K562 (cell line): ENCODE measurements around the gene RPP38.

ENCODE experiments used
- NCOR1 ChIP-seq: fragments of 450-650 bp; IDR thresholded peaks from 2 replicates; pipeline ENCODE4 v1.6.1; 2016; ENCODE audit warnings: mild to moderate bottlenecking, moderate library complexity
- RCOR1 ChIP-seq, 2 experiments: IDR thresholded peaks; 2 replicates each; pipeline ENCODE4 v1.6.1; 2012; ENCODE audit warnings: low read depth in 2 of 2, low read length in 2 of 2, borderline replicate concordance in 1 of 2, improper control_type of control experiment in 1 of 2
- TAF1 ChIP-seq: IDR thresholded peaks from 2 replicates; pipeline ENCODE4 v1.6.1; 2011; ENCODE audit warnings: mild to moderate bottlenecking, low read length, moderate library complexity; ENCODE audit not compliant: insufficient read depth, control insufficient read depth, severe bottlenecking; ENCODE audit errors: extremely low read depth
- TF ChIP-seq, protein P1 (sequence below), 3 experiments: IDR thresholded peaks in 2 of 3; conservative IDR thresholded peaks in 1 of 3; 2 replicates each; pipeline ENCODE4 v1.5.1; 2011 to 2012; ENCODE audit warnings: low read length in 3 of 3, mild to moderate bottlenecking in 3 of 3, control low read depth in 2 of 3, improper control_type of control experiment in 1 of 3, inconsistent platforms in 1 of 3, low read depth in 1 of 3, mixed read lengths in 1 of 3, moderate library complexity in 1 of 3; ENCODE audit not compliant: insufficient read depth in 2 of 3
- TF ChIP-seq, protein P2 (sequence below): sonication (generic); formaldehyde crosslinking; IDR thresholded peaks from 2 replicates; pipeline ENCODE4 v1.8.0; 2022; ENCODE audit warnings: missing genetic modification reagents, mild to moderate bottlenecking, moderate library complexity, borderline replicate concordance
- TF ChIP-seq, protein P3 (sequence below): fragments of 250-450 bp; sonication (Bioruptor Pico); IDR thresholded peaks from 2 replicates; pipeline ENCODE4 v1.4.0; 2020; ENCODE audit warnings: mild to moderate bottlenecking

DNA sequence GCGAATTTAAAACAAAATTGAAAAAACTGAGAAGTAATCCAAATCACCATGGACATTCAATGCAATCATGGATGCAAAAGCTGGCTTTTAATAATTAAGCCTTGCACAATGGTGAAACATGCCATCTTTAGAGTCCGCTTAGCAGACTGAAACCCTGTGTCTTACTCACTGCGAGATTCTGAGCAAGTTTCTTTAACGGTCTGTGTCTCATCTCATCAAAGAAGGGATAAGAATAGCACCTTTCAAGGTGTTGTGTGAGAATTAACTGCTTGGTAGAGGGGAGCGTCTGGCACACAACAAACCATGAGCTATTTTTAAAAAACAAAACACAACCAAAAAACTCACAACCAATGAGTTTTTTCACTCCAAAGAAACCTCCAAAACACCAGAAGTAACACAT lies 30.0 kb upstream of the RPP38 start:
- TF ChIP-seq, protein P1, sequence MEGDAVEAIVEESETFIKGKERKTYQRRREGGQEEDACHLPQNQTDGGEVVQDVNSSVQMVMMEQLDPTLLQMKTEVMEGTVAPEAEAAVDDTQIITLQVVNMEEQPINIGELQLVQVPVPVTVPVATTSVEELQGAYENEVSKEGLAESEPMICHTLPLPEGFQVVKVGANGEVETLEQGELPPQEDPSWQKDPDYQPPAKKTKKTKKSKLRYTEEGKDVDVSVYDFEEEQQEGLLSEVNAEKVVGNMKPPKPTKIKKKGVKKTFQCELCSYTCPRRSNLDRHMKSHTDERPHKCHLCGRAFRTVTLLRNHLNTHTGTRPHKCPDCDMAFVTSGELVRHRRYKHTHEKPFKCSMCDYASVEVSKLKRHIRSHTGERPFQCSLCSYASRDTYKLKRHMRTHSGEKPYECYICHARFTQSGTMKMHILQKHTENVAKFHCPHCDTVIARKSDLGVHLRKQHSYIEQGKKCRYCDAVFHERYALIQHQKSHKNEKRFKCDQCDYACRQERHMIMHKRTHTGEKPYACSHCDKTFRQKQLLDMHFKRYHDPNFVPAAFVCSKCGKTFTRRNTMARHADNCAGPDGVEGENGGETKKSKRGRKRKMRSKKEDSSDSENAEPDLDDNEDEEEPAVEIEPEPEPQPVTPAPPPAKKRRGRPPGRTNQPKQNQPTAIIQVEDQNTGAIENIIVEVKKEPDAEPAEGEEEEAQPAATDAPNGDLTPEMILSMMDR (IDR thresholded peaks at IDR 0.05 in 2 of 3, conservative IDR thresholded peaks at IDR 0.05 in 1 of 3; ENCODE audit: insufficient read depth in 2 of 3, low read depth in 1 of 3, low read length in 3 of 3) = no peak
- TF ChIP-seq, protein P2, sequence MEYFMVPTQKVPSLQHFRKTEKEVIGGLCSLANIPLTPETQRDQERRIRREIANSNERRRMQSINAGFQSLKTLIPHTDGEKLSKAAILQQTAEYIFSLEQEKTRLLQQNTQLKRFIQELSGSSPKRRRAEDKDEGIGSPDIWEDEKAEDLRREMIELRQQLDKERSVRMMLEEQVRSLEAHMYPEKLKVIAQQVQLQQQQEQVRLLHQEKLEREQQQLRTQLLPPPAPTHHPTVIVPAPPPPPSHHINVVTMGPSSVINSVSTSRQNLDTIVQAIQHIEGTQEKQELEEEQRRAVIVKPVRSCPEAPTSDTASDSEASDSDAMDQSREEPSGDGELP (CRISPR knock-in tag) = no peak
- TF ChIP-seq TAF1 = no peak
- TF ChIP-seq, protein P3, sequence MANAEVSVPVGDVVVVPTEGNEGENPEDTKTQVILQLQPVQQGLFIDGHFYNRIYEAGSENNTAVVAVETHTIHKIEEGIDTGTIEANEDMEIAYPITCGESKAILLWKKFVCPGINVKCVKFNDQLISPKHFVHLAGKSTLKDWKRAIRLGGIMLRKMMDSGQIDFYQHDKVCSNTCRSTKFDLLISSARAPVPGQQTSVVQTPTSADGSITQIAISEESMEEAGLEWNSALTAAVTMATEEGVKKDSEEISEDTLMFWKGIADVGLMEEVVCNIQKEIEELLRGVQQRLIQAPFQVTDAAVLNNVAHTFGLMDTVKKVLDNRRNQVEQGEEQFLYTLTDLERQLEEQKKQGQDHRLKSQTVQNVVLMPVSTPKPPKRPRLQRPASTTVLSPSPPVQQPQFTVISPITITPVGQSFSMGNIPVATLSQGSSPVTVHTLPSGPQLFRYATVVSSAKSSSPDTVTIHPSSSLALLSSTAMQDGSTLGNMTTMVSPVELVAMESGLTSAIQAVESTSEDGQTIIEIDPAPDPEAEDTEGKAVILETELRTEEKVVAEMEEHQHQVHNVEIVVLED = no peak
- no peak for TF ChIP-seq NCOR1
- no peak for TF ChIP-seq RCOR1 (IDR thresholded peaks at IDR 0.05; ENCODE audit: borderline replicate concordance in 1 of 2, low read depth in 2 of 2, low read length in 2 of 2)
